Fibroblast of lung (primary cell): Measurements from ENCODE around the gene PDCD2L. TPM values are rescaled to one million over a fixed set of nuclear protein-coding genes. Genes with fewer than 3 reads are reported as not detected.
"Not testable (repeated sequence)": the region's sequence is repeated elsewhere in the genome, so short reads cannot be mapped to it uniquely, and the experiment has no call there.

ENCODE experiments used
- DNase-seq, 2 donors: peaks; one replicate each; pipeline versions ENCODE4 v3.0.0 to v3.0.0-alpha.2; 2010; ENCODE audit warnings: low read depth in 2 of 2
- H2AFZ ChIP-seq: 2 replicates; pipeline ENCODE4 v1.5.1; 2012; ENCODE audit warnings: low read length, control low read depth, inconsistent platforms
- H3K27ac ChIP-seq: 2 replicates; pipeline ENCODE4 v1.5.1; 2011; ENCODE audit warnings: low read length, control low read depth; ENCODE audit not compliant: insufficient read depth
- H3K27me3 ChIP-seq: 2 replicates; pipeline ENCODE4 v1.5.1; 2011; ENCODE audit warnings: mild to moderate bottlenecking, low read length; ENCODE audit not compliant: control insufficient read depth, insufficient read depth
- H3K36me3 ChIP-seq: 2 replicates; pipeline ENCODE4 v1.5.1; 2011; ENCODE audit warnings: low read length; ENCODE audit not compliant: control insufficient read depth, insufficient read depth
- H3K4me1 ChIP-seq: 2 replicates; pipeline ENCODE4 v1.5.1; 2011; ENCODE audit warnings: low read length; ENCODE audit not compliant: control insufficient read depth, insufficient read depth; ENCODE audit errors: extremely low read depth
- H3K4me2 ChIP-seq: 2 replicates; pipeline ENCODE4 v1.5.1; 2011; ENCODE audit warnings: low read length, control low read depth; ENCODE audit not compliant: insufficient read depth; ENCODE audit errors: extremely low read depth
- H3K4me3 ChIP-seq, 4 experiments: fragments of 200-600 bp in 1 of 4; sonication (generic) in 1 of 4; replicated peaks in 1 of 4; 2 replicates each; pipeline ENCODE4 v1.5.1; 2011 to 2016; ENCODE audit warnings: low read length in 4 of 4, low read depth in 3 of 4, mild to moderate bottlenecking in 3 of 4, control low read depth in 2 of 4, inconsistent platforms in 1 of 4, mixed read lengths in 1 of 4; ENCODE audit not compliant: insufficient read depth in 1 of 4; ENCODE audit errors: control extremely low read depth in 1 of 4
- H3K79me2 ChIP-seq: 2 replicates; pipeline ENCODE4 v1.5.1; 2012; ENCODE audit warnings: mild to moderate bottlenecking, low read length, inconsistent platforms; ENCODE audit not compliant: control insufficient read depth, insufficient read depth
- H3K9ac ChIP-seq: 2 replicates; pipeline ENCODE4 v1.5.1; 2011; ENCODE audit warnings: mild to moderate bottlenecking, low read length, control low read depth; ENCODE audit not compliant: insufficient read depth
- H3K9me3 ChIP-seq: 2 replicates; pipeline ENCODE4 v1.5.1; 2012; ENCODE audit warnings: low read depth, low read length; ENCODE audit not compliant: control insufficient read depth, insufficient read depth
- H4K20me1 ChIP-seq: 2 replicates; pipeline ENCODE4 v1.5.1; 2011; ENCODE audit warnings: low read length; ENCODE audit not compliant: control insufficient read depth, insufficient read depth; ENCODE audit errors: extremely low read depth
- CTCF ChIP-seq, 2 donors: IDR thresholded peaks in 1 of 2; conservative IDR thresholded peaks in 1 of 2; 1 replicate in 1 of 2; 2 replicates in 1 of 2; pipeline ENCODE4 v1.5.1; 2011 to 2012; ENCODE audit warnings: low read length in 2 of 2, control low read depth in 1 of 2, inconsistent platforms in 1 of 2, low read depth in 1 of 2, mild to moderate bottlenecking in 1 of 2
- EZH2 ChIP-seq: IDR thresholded peaks from 2 replicates; pipeline ENCODE4 v1.5.1; 2012; ENCODE audit warnings: low read length, control low read depth, mild to moderate bottlenecking; ENCODE audit errors: missing control alignments
- polyA plus RNA-seq, 2 donors: library from polyadenylated mRNA; depleted of rRNA in 1 of 2; stranded (reverse) in 1 of 2; unstranded in 1 of 2; fragments of >200 nt; gene quantifications; 2 replicates each; pipeline ENCODE4 v1.2.1, GENCODE V29; 2011 to 2012; ENCODE audit warnings: missing spikeins in 1 of 2
- total RNA-seq: library from RNA; depleted of rRNA; stranded (reverse); fragments of >200 nt; gene quantifications from 2 replicates; pipeline ENCODE4 v1.2.1, GENCODE V29; 2014

The PDCD2L gene
- total and polyA plus RNA-seq, 2 donors (not counting 1 experiment from before 2014, with no cell fraction given) = 8.9 to 12.2 TPM

DNA sequence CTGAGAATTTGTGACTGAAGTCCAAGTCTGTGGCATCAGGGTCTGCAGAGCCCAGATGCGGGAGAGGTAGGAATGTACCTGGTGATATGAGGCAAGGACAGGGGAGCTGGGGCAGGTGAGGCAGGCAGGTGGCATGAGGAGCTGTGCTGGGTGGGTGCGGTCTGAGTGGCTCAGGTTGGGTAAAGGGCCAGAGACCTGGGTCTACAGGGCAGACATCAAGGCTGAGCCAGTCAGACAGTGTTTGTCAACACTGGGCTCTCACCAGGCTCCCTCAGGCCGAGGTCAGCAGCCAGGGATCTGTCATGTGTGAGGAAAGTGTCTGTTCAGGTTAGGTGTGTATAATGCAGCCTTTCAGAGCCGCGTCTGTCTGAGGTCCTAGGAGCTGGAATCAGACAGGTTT is 20.6 kb upstream of the PDCD2L start:
- no peak for DNase-seq
- H3K27ac ChIP-seq = no peak overlapping the region
- no peaks in the 10 kb centered on the region for H3K4me1 ChIP-seq
- H2AFZ ChIP-seq = no peak overlapping the region
- H3K9me3 ChIP-seq = no peaks in the 10 kb centered on the region
- H3K36me3 ChIP-seq = peaks cover 40% of the 10 kb centered on the region
- H3K27me3 ChIP-seq = no peaks in the 10 kb centered on the region
- H4K20me1 ChIP-seq = no peaks in the 10 kb centered on the region
- no peak overlapping the region for H3K4me3 ChIP-seq
- no peak overlapping the region for H3K9ac ChIP-seq
- TF ChIP-seq CTCF (conservative IDR thresholded peaks at IDR 0.05 in 1 of 2, IDR thresholded peaks at IDR 0.05 in 1 of 2; ENCODE audit: low read depth in 1 of 2, low read length in 2 of 2) (no peak), EZH2 (no peak)
- H3K4me2 ChIP-seq = no peak overlapping the region
- H3K79me2 ChIP-seq = no peaks in the 10 kb centered on the region

- no peaks in the 10 kb centered on the region for H3K4me1 ChIP-seq
- no peaks in the 10 kb centered on the region for H4K20me1 ChIP-seq
- H3K79me2 ChIP-seq = no peaks in the 10 kb centered on the region
- H3K4me2 ChIP-seq = no peak overlapping the region
- no peaks in the 10 kb centered on the region for H3K27me3 ChIP-seq
- no peak overlapping the region for H3K27ac ChIP-seq
- H3K9me3 ChIP-seq = no peaks in the 10 kb centered on the region
- no peak overlapping the region for H3K4me3 ChIP-seq
- H2AFZ ChIP-seq = no peak overlapping the region
- DNase-seq = no peak
- TF ChIP-seq CTCF (conservative IDR thresholded peaks at IDR 0.05 in 1 of 2, IDR thresholded peaks at IDR 0.05 in 1 of 2; ENCODE audit: low read depth in 1 of 2, low read length in 2 of 2) (no peak), EZH2 (no peak)
- no peak overlapping the region for H3K9ac ChIP-seq
- H3K36me3 ChIP-seq = peaks cover 35% of the 10 kb centered on the region
Observed at GRCh38 chr19:34386645-34387445, 17.4 kb upstream of the PDCD2L start.

GRCh38 chr19:34387446-34387810 is 16.8 kb upstream of the PDCD2L start:
- H3K9me3 ChIP-seq = no peaks in the 10 kb centered on the region
- H3K4me1 ChIP-seq = no peaks in the 10 kb centered on the region
- no peak for TF ChIP-seq CTCF (conservative IDR thresholded peaks at IDR 0.05 in 1 of 2, IDR thresholded peaks at IDR 0.05 in 1 of 2; ENCODE audit: low read depth in 1 of 2, low read length in 2 of 2)
- no peak for TF ChIP-seq EZH2
- no peak overlapping the region for H3K9ac ChIP-seq
- no peaks in the 10 kb centered on the region for H3K79me2 ChIP-seq
- no peak for DNase-seq
- peaks cover 31% of the 10 kb centered on the region for H3K36me3 ChIP-seq
- no peak overlapping the region for H2AFZ ChIP-seq
- no peak overlapping the region for H3K4me2 ChIP-seq
- no peaks in the 10 kb centered on the region for H3K27me3 ChIP-seq
- H4K20me1 ChIP-seq = no peaks in the 10 kb centered on the region
- no peak overlapping the region for H3K27ac ChIP-seq
- no peak overlapping the region for H3K4me3 ChIP-seq

DNA sequence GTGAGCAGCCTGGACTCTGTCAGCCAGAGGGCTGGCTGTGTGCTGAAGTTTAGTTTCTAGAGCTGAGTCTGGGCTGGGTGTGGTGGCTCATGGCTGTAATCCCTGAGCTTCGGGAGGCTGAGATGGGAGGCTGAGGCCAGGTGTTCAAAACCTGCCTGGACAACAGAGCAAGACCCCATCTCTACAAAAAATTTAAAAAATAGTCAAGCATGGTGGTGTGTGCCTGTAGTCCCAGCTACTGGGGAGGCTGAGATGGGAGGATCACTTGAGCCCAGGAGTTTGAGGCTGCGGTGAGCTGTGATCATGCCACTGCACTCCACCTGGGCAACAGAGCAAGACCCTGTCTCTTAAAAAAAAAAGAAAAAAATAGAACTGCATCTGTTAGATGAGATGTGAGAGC is 15.5 kb upstream of the PDCD2L start:
- not testable (repeated sequence) for H3K79me2 ChIP-seq, DNase-seq, H3K9me3 ChIP-seq, H4K20me1 ChIP-seq, H3K27ac ChIP-seq, H2AFZ ChIP-seq, H3K4me3 ChIP-seq, H3K27me3 ChIP-seq, H3K4me1 ChIP-seq, H3K4me2 ChIP-seq, H3K9ac ChIP-seq
- peaks cover 35% of the 10 kb centered on the region for H3K36me3 ChIP-seq
